HG03066 (cell line): ENCODE measurements around the gene NFKBIE.
"Not testable (repeated sequence)": the region's sequence is repeated elsewhere in the genome, so short reads cannot be mapped to it uniquely, and the experiment has no call there.

Experiments
- ATAC-seq: cut with Tn5 transposase; IDR thresholded peaks from one replicate; pipeline ENCODE4 v1.9.1; 2021; ENCODE audit warnings: low read depth; ENCODE audit not compliant: unreplicated experiment

The NFKBIE gene

GRCh38 chr6:44246663-44247337, 18.6 kb downstream of the NFKBIE start, which contains the start of gene HSP90AB1:
HSP90AB1 (plus strand) TSS chr6:44247101; CDS start chr6:44248630, 1,529 bp downstream.
- peak; percentile 63 for ATAC-seq

DNA sequence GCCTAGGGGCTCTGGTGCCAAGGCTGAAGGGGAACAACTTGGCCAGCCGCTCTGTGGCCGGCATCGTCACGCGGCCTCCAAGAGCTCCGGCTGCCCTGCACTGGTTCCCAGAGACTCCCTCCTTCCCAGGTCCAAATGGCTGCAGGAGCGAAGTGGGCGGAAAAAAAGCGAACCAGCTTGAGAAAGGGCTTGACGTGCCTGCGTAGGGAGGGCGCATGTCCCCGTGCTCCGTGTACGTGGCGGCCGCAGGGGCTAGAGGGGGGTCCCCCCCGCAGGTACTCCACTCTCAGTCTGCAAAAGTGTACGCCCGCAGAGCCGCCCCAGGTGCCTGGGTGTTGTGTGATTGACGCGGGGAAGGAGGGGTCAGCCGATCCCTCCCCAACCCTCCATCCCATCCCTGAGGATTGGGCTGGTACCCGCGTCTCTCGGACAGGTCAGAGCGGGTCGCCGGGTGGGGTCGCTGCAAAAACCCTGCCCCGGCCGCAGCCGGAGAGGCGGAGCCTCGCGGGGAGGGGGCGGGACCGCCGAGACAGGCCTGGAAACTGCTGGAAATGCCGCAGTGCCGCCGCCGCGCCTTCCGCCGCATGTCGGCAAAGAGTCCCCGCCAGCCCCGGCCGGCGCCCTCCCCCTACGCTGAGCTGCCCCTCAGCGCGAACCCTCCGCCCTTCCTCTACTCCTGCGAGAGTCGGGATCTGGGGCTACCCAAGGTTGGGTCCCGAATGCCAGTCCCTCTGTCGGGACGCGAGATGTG, 19.3 kb downstream of the NFKBIE start:
- peak; percentile 38 for ATAC-seq

GRCh38 chr6:44245391-44245911, 19.9 kb downstream of the NFKBIE start:
- ATAC-seq, result no peak

DNA sequence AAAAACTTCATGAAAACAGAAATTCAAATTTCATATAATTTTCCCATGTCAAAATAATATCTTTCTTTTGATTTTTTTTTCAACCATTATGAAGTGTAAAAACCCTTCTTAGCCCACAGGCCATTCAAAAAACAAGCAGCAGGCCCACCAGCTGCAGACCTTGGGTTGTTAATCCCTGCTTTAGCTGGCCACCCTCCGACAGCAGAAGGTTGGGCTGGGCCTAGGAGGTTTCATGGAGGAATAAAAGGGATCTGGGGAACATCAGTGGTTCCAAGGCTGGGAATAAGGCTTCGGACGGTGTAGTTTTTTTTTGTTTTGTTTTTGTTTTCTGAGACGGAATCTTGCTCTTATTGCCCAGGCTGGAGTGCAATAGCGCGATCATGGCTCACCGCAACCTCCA, 22.0 kb downstream of the NFKBIE start:
- no peak for ATAC-seq

DNA sequence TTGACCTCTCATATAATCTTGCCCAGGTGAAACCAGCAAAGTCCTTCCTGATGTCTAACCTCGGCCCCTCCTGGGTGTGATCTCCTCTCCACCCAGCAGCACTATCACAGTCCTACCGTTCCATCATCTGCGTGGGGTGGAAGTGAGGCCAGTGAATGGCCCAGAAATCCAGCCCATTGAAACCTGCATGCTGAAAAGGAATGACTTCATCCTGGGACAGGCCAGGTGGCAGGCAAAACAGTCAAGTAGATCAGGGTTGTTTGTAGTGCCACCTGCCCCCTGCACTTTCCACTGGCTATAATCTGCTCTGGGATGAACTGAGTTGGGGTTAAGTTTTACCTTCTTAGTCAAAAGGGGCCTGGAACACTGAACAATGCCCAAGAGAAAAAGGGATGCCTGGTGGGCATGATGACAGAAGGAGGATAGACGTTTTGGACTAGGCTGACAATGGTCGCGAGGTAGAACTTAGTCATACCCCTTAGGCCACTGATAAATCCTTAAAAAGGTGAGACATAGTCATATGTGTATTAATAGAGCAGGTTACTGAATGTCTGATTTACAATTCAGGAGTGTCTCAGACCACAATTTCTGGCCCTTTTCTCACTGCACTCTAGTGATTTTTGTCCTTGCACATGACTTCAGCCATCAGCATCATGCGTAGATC, 26.5 kb downstream of the NFKBIE start:
- ATAC-seq, result no peak

DNA sequence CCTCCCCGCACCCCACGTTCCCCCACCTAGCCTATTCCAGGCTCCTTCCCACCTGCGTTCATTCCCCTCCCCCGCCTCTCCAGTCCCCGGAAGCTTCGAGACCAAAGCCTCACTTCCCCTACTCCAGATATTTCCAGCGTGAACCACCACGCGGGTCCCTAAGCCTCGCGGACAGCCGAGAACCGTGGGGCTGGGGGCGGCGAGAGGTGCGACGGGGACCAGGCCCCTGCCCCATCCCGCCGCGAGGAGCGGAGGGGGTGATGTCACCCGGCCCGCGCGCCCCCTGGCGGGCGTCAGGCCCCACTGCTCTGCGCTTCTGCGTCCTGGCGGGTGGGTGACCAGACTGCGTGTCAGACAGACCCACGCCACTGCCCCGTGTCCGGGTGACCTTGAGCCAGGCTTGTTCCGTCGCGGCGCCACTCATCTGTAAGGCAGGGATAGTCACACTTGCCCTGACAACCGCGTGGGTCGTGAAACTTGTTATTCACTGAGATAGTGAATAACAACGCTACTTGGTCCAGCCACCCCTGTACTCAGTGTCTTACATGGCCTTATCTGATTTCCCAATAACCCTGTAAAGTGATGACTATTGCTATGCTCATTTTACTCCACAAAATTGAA, 27.4 kb downstream of the NFKBIE start:
- peak; percentile 84 for ATAC-seq

DNA sequence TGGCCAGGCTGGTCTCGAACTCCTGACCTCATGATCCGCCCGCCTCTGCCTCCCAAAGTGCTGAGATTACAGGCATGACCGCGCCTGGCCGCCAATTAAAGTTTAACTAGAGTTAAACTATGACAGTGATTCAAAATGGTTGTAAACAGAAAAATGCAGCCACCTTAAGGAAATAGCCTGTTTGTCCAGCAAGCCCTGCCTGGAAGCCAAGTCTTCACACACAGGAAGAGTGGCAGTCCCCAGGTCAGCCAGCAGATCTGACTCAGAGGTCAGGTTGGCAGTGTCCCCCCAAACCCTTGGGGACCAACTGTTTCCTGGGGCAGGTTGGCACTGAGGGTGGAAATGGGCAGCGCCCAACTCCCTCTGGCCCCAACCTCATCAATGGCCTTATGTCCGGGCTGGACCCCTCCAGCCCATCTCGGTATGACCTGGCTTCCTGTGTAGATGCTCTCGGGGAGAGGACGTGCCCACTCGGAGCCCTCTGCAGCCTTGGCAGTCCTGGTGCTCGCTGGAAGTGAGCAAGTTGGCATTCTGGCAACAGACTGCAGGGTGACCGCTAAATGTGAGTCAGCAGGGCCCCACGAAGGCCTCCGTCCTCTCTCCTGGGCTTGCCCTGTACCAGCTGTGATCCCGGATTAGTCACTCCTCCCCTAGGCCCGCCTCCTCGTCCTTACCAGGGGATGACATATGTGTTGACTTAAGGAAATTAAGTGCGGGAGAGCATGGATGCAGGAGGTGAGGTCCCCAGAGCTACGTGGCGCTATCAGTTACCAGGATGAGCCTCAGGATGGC, 28.1 kb downstream of the NFKBIE start:
- ATAC-seq, result peak; percentile 58

- no peak for ATAC-seq
Measured at GRCh38 chr6:44235891-44236516, 29.3 kb downstream of the NFKBIE start.

- ATAC-seq, result no peak
Measured at GRCh38 chr6:44235269-44235668, 30.1 kb downstream of the NFKBIE start.

DNA sequence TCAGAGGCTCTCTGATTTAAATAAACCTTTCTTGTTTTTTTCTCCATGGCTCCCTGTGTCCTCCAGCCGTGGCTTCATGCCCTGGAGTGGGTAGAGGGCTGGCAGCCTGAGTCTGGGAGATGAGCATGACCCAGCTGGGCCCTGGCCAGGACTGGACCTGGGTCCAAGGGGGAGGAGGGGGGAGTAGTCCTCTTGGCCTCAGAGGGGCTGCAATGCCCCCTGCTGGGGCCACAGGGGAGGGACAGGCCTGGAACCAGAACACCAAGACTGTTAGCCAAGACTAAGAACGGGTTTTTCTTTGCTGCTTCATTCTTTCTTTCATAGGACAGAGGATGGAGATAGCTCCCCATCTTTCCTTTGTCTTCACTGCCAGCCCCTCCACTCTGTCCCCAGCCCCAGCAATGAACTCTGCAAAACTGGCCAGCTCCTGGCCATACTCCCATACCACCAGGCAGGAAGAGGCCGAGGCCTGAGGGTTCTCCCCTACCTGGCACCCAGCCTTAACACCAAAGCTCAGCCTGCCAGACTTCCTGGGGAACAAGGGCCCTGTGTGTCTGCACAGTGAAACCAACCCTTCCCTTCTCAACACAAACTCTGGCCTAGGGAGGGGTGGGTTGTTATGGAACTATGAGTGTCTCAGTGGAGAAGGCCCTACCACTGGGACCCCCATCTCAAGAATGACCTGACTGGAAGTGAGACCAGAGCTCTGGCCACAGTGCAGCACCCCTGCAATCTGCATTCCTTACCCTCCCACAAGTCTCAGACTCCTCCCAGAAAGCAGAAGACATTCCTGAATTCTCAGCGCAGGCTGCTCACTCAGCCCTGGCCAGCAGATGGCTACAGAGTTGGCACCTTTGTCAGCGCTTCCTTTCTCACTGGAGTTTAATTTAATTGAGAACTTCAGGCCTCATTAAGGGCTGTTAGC, 31.0 kb downstream of the NFKBIE start:
- no peak for ATAC-seq

GRCh38 chr6:44233567-44234100, 31.7 kb downstream of the NFKBIE start:
- no peak for ATAC-seq

GRCh38 chr6:44232676-44233566, 32.4 kb downstream of the NFKBIE start:
- ATAC-seq, result no peak

DNA sequence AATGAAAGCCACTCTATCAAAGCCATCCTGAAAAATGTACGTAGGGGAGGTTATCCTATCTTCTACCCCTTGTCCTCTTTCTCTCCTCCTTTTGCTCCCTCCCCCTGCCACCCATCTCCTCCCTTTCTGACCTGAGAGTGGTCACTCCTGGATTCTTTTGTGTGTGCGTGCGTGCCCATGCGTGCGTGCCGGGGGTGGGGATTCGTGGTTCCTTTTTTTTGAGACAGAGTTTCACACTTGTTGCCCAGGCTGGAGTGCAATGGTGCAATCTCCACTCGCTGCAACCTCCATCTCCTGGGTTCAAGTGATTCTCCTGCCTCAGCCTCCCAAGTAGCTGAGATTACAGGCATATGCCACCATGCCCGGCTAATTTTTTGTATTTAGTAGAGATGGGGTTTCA, 33.9 kb downstream of the NFKBIE start:
- not testable (repeated sequence) for ATAC-seq

- ATAC-seq, result no peak
Measured at GRCh38 chr6:44230034-44230675, 35.2 kb downstream of the NFKBIE start.

DNA sequence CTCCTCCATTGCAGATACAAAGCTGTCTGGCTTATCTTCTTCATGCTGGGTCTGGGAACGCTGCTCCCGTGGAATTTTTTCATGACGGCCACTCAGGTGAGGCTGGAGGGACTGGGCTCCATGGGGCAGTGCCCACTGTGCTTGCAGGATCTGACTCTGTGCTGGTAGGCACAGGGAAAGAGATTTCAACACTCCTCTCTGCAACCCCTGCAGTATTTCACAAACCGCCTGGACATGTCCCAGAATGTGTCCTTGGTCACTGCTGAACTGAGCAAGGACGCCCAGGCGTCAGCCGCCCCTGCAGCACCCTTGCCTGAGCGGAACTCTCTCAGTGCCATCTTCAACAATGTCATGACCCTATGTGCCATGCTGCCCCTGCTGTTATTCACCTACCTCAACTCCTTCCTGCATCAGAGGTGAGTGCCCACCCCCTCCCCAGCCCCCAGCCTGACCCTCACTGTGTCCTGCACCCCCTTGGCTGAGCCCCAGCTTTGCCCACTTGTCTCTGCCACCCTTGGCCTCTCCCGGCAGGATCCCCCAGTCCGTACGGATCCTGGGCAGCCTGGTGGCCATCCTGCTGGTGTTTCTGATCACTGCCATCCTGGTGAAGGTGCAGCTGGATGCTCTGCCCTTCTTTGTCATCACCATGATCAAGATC, 35.8 kb downstream of the NFKBIE start:
- no peak for ATAC-seq

GRCh38 chr6:44228836-44229235, 36.5 kb downstream of the NFKBIE start:
- no peak for ATAC-seq
